GM19438 (cell line): Measurements from ENCODE around the gene SUSD4.
"Not testable (repeated sequence)": the region's sequence is repeated elsewhere in the genome, so short reads cannot be mapped to it uniquely, and the experiment has no call there.

Source experiments
- ATAC-seq: cut with Tn5 transposase; IDR thresholded peaks from one replicate; pipeline ENCODE4 v1.9.1; 2021; ENCODE audit warnings: low read depth; ENCODE audit not compliant: unreplicated experiment

SUSD4 gene

GRCh38 chr1:223299553-223299952 is 64.4 kb downstream of the SUSD4 start:
- no peak for ATAC-seq

GRCh38 chr1:223298701-223299100 is 65.3 kb downstream of the SUSD4 start:
- no peak for ATAC-seq

- no peak for ATAC-seq
Measured at GRCh38 chr1:223297800-223298199, 66.2 kb downstream of the SUSD4 start.

GRCh38 chr1:223291796-223292195 is 72.2 kb downstream of the SUSD4 start:
- ATAC-seq: no peak

- no peak for ATAC-seq
Measured at GRCh38 chr1:223290397-223290796, 73.6 kb downstream of the SUSD4 start.

GRCh38 chr1:223289621-223290020 is 74.4 kb downstream of the SUSD4 start:
- ATAC-seq: no peak

- ATAC-seq: no peak
Measured at GRCh38 chr1:223288826-223289225, 75.2 kb downstream of the SUSD4 start.

GRCh38 chr1:223285452-223285851 is 78.5 kb downstream of the SUSD4 start:
- no peak for ATAC-seq

- not testable (repeated sequence) for ATAC-seq
Measured at GRCh38 chr1:223283697-223284096, 80.3 kb downstream of the SUSD4 start.

GRCh38 chr1:223278311-223278710 is 85.7 kb downstream of the SUSD4 start:
- not testable (repeated sequence) for ATAC-seq

- ATAC-seq: no peak
Measured at GRCh38 chr1:223276029-223276428, 87.9 kb downstream of the SUSD4 start.

- no peak for ATAC-seq
Measured at GRCh38 chr1:223273511-223273910, 90.5 kb downstream of the SUSD4 start.

GRCh38 chr1:223271085-223271781 is 92.7 kb downstream of the SUSD4 start:
- ATAC-seq: no peak

GRCh38 chr1:223270155-223270554 is 93.8 kb downstream of the SUSD4 start:
- no peak for ATAC-seq

GRCh38 chr1:223269006-223269405 is 95.0 kb downstream of the SUSD4 start:
- no peak for ATAC-seq

GRCh38 chr1:223266632-223267172 is 97.3 kb downstream of the SUSD4 start:
- ATAC-seq: no peak

- ATAC-seq: no peak
Measured at GRCh38 chr1:223264983-223265908, 98.7 kb downstream of the SUSD4 start.

GRCh38 chr1:223264529-223264928 is 99.4 kb downstream of the SUSD4 start:
- no peak for ATAC-seq

- no peak for ATAC-seq
Measured at GRCh38 chr1:223261914-223262313, 102.1 kb downstream of the SUSD4 start.

- ATAC-seq: no peak
Measured at GRCh38 chr1:223260712-223261111, 103.3 kb downstream of the SUSD4 start.

- ATAC-seq: no peak
Measured at GRCh38 chr1:223259462-223259861, 104.5 kb downstream of the SUSD4 start.
